Hematopoietic multipotent progenitor cell treated with erythropoietin and hydrocortisone succinate and interleukin-3 and kit ligand, for 17 days (in vitro differentiated cells): ENCODE results near the gene GALNT17.

Experiments
- DNase-seq: peaks from one replicate; pipeline ENCODE4 v3.0.0-alpha.2; 2015; ENCODE audit warnings: low spot score

Gene GALNT17

GRCh38 chr7:71132127-71132376 is at the start of gene GALNT17:
TSS of gene GALNT17 (plus strand) at chr7:71132144.
- DNase-seq: no peak

GRCh38 chr7:71095266-71095860 is 36.6 kb upstream of the GALNT17 start:
- no peak for DNase-seq

DNA sequence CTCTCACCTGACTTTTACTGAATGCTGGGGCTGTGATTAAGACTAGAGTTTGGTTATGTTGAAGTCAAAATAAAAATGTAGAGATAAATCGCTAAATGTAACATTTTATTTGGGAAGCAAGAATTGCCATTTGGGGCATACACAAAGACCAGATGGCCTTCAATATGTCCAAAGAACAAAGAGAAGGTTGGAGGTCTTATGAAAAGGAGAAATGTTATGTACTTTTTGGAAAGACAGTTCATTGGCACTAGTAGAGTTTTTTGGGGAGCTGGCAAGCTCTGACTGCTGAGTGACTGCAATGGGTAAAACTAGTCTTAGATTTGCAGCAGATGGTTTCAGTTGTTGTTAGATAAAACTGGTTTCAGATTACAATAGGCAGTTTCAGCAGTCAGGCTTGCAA is 35.6 kb upstream of the GALNT17 start:
- DNase-seq: no peak

- DNase-seq: no peak
These were observed 25.7 kb upstream of the GALNT17 start for GRCh38 chr7:71106226-71106625.

DNA sequence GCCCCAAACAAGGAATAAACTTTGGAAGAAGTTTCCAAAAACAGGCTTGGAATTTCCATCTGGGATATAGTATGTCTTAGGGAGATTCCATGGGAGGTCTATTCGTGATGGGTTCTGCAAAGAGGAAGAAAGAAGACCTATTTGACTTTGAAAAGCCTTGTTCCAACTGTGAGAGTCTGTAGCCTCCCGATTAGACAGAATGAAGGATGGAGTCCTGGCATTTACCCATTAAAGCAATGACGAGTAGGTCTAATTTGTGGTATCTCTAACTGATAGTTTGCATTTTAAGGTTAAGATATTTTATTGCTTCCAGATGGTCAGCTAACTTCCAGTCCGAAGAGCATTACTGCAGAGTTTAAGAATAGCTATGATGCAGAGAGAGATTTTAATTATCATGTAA is 19.5 kb upstream of the GALNT17 start:
- DNase-seq: no peak

GRCh38 chr7:71120096-71120495 is 11.8 kb upstream of the GALNT17 start:
- no peak for DNase-seq

- DNase-seq: no peak
These were observed 2.8 kb upstream of the GALNT17 start for GRCh38 chr7:71129126-71129525.

GRCh38 chr7:71130031-71130679 is 1.8 kb upstream of the GALNT17 start:
- no peak for DNase-seq

GRCh38 chr7:71131256-71132126 is 453 bp upstream of the GALNT17 start:
- DNase-seq: no peak

GRCh38 chr7:71132377-71133231 is 660 bp downstream of the GALNT17 start:
- DNase-seq: no peak

DNA sequence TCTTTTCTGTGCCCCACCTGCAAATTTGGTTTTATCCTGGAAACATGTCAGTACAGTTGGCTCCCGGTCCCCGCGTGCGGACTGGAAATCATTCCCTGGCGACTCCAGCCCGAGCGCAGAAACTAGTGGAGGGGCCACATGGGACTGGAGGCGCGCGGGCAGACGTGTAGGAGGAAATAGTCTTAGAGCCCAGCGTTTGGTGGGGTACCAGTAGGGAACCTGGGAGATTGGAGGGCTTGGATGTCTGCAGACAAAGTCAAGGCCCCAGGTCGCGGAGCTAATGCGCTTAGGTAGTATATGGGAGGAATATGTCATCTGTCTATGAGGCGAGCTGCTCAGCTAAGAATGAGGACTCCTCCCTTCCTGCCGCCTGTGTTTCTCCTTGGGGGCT is 1.3 kb downstream of the GALNT17 start:
- DNase-seq: no peak

DNA sequence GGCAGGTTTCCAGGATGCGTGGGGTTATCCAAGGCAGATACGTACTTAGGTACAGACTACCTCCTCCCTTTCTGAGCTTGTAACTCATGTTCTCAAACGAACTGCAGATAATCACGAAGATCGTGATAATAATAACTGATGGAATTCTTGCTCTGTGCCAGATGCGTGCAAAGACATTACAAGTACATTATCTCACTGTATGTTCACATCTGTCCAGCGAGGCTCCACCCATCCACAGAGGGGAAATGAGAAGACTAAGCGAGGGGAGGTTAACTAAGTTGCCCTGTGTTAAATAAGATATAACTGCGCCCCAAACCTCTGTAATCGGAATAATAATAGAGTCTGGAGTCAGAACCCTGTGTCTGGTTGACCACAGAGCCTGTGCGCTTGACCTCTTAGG is 1.9 kb downstream of the GALNT17 start:
- no peak for DNase-seq

DNA sequence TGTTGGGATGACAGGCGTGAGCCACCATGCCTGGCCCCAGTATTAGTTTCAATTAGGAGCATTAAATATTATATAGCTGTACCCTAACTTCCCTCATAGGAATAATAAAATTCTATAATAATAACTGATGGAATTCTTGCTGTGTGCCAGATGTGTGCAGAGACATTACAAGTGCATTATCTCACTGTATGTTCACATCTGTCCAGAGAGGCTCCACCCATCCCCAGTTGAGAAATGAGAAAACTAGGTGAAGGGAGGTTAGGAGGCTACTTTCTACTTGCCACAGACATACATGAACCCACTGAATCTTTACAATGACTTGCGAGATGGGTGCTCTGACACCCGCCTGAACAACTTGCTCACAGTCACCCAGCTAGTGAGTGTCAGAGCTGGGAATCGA is 3.2 kb downstream of the GALNT17 start:
- DNase-seq: no peak

DNA sequence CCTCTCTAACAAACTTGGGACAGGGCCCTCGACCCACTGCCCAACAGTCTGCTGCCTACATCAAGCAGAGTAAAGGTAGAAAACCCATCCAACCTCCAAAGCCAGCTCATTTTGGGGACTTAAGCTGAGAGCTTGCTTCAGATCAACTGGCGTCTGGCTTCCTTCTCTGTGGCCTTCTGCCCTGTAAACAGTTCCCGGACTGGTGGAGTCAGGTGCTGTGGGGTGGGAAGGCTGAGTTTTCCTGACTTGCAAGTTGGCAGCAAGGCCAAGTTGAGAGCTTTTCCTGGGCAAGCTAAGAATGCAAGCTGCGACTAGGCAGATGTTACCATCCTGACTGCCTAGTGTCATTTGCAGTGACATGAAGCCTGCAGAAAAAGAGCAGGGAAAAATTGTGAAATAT is 3.7 kb downstream of the GALNT17 start:
- no peak for DNase-seq

- no peak for DNase-seq
These were observed 5.5 kb downstream of the GALNT17 start for GRCh38 chr7:71137479-71137878.

DNA sequence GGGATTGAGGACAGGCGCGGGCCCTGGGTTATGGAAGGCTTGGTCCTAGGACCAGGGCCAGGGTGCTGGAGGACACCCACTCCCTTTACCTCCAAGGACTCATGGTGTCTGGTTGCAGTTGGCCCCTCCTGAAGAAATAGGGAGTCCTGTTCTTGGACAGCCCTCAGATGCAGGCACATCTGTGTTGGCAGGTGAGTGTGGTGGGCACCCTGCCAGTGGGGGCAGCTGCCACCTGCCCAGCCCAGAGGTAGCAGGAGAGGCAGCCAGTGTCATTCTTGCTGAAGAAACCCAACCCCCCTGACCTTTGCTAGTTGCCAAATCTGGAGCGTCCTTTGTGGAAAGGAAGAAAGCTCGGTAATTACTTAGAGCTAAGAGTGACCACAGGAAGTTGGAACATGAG is 8.3 kb downstream of the GALNT17 start:
- no peak for DNase-seq

DNA sequence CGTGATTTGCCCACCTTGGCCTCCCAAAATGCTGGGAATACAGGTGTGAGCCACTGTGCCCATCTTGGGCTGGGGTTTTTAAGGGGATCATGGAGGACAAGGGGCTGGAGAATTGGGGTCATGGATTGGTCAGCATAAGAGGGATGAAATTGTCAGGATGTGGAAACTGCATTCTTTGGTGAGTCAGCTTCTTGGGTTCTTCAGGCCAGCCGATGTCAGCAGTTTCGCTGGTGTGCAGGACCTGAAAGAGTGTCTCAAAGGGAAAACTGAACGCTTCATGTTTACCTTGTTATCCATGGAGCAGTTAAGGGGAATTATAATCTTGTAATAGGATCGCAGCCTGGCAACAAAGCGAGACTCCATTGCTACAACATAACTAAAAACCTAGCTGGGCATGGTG is 13.0 kb downstream of the GALNT17 start:
- DNase-seq: no peak

DNA sequence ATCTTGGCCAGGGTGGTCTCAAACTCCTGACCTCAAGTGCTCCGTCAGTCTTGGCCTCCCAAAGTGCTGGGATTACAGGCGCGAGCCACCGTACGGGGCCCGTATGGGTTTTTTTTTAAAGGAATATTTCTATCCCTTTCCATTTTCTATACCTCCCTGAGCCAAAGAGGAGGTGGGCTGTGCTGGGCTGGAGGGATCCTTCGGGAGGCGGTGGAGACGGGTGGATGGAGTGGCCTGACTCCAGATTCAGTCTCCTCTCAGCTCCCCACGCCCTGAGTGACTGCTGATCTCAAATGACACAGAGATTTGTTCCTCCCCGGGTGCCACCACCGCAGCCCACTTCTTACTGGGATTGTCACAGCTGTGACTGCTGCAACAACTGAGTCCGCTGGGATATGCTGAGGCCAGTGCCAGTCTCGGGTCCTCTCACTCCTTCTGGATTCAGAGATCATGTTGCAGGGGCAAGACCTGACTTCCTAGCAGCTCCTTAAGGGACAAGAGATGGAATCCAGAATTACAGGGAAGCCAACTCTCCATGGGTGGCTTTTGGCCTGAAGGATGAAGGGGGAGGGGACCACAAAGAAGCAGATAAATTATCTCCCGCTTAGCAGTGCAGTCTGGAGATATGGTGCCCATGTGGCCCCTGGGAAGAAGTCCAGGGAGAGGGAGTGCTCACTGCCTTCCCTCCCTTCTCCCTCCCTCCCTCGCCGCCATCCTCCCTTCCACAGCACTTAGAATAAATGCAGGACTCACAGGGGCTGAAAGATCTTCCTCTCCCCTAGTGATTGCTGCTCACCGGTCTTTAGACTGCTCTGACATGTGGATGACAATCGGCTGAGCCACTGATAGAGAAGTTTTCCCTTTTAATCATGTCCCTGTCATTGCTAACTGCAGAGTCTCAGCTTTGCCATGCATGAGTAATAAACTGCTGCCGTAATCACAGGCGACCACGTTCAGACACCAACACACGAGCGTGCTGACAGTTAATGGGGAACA is 14.3 kb downstream of the GALNT17 start:
- DNase-seq: no peak

GRCh38 chr7:71148098-71148497 is 16.2 kb downstream of the GALNT17 start:
- no peak for DNase-seq

- DNase-seq: no peak
These were observed 23.3 kb downstream of the GALNT17 start for GRCh38 chr7:71155236-71155635.

GRCh38 chr7:71157757-71158156 is 25.8 kb downstream of the GALNT17 start:
- DNase-seq: no peak
